NT2/D1 (cell line): ENCODE results near the gene PRKACB.

Source experiments
- SUZ12 ChIP-seq: IDR thresholded peaks from 2 replicates; pipeline ENCODE4 v1.6.1; 2011; ENCODE audit not compliant: insufficient read length, insufficient read depth; ENCODE audit errors: extremely low read depth
- YY1 ChIP-seq: IDR thresholded peaks from 2 replicates; pipeline ENCODE4 v1.6.1; 2011; ENCODE audit not compliant: insufficient read length, insufficient read depth

- TF ChIP-seq YY1 (no peak), SUZ12 (no peak)
Measured at GRCh38 chr1:84259989-84260388, 115.9 kb downstream of the PRKACB start.
